HepG2 (cell line): ENCODE data around the gene TMBIM6. TPM values are rescaled to one million over a fixed set of nuclear protein-coding genes. Genes with fewer than 3 reads are reported as not detected.
A peak's percentile ranks its signal among the peaks of the same experiment; 100 is the strongest.

Experiments
- ATAC-seq: fragments of 200-7000 bp; cut with Tn5 transposase; 3 replicates; pipeline ENCODE4 v1.9.1; 2020; ENCODE audit warnings: mild to moderate bottlenecking, moderate library complexity
- BruUV-seq: library from RNA; stranded (reverse); fragments of 400-500 nt; replicated peaks from 2 replicates; lab custom pipeline; 2021; lab: Mats Ljungman, UMichigan
- CTCF ChIA-PET: fragments of 300-600 bp; formaldehyde crosslinking; extraction: SDS; loops from one replicate; lab custom pipeline; 2021; ENCODE audit warnings: low total read pairs, inconsistent platforms, low intra/inter-chr PET ratio; lab: Yijun Ruan, JAX
- POLR2A ChIA-PET: fragments of 350-600 bp; sonication (Branson Sonifier 250); formaldehyde crosslinking; loops from one replicate; lab custom pipeline; 2020; ENCODE audit warnings: antibody characterized with exemption, inconsistent platforms; lab: Yijun Ruan, JAX
- DNase-seq: peaks from one replicate; pipeline ENCODE4 v3.0.0-alpha.2; 2015; ENCODE audit warnings: low spot score
- FAIRE-seq: peaks from 3 replicates; lab custom pipeline; 2011; peaks lifted over from hg19 to GRCh38; lab: Jason Lieb, UNC
- H2AFZ ChIP-seq: one replicate; pipeline ENCODE4 v1.6.1; 2011; ENCODE audit warnings: low read length, inconsistent platforms
- H3K27ac ChIP-seq: fragments of 300-600 bp; 3 replicates; pipeline ENCODE4 v1.8.0; 2011; ENCODE audit warnings: mixed run types, mild to moderate bottlenecking, mixed read lengths, low read length, inconsistent platforms; ENCODE audit not compliant: insufficient read depth; ENCODE audit errors: extremely low read length
- H3K27me3 ChIP-seq, 2 experiments: fragments of 200-600 bp in 1 of 2; 2 replicates in 1 of 2; 3 replicates in 1 of 2; pipeline versions ENCODE4 v1.6.0 to v1.8.0; 2011; ENCODE audit warnings: low read length in 2 of 2, mild to moderate bottlenecking in 2 of 2, moderate library complexity in 2 of 2, inconsistent platforms in 1 of 2; ENCODE audit not compliant: insufficient read depth in 2 of 2, control insufficient read depth in 1 of 2
- H3K36me3 ChIP-seq, 2 experiments: fragments of 200-600 bp in 1 of 2; replicated peaks in 1 of 2; 2 replicates in 1 of 2; 3 replicates in 1 of 2; pipeline versions ENCODE4 v1.5.1 to v1.8.0; 2011; ENCODE audit warnings: low read length in 2 of 2, inconsistent platforms in 1 of 2; ENCODE audit not compliant: insufficient read depth in 2 of 2, control insufficient read depth in 1 of 2
- H3K4me1 ChIP-seq: 2 replicates; pipeline ENCODE4 v1.5.1; 2012; ENCODE audit warnings: low read length, inconsistent platforms; ENCODE audit not compliant: insufficient read depth
- H3K4me2 ChIP-seq: 2 replicates; pipeline ENCODE4 v1.6.0; 2011; ENCODE audit warnings: low read depth, low read length, inconsistent platforms
- H3K4me3 ChIP-seq, 3 experiments: fragments of 200-600 bp in 1 of 3; sonication (generic), shearing (Covaris generic) in 1 of 3; replicated peaks in 1 of 3; 2 replicates each; pipeline ENCODE4 v1.5.1; 2011 to 2016; ENCODE audit warnings: low read length in 3 of 3, inconsistent platforms in 2 of 3, low read depth in 2 of 3, mild to moderate bottlenecking in 2 of 3, control low read depth in 1 of 3, mixed read lengths in 1 of 3; ENCODE audit not compliant: insufficient read depth in 1 of 3
- H3K79me2 ChIP-seq: one replicate; pipeline ENCODE4 v1.6.1; 2011; ENCODE audit warnings: low read length, inconsistent platforms; ENCODE audit not compliant: insufficient read depth
- H3K9ac ChIP-seq: 2 replicates; pipeline ENCODE4 v1.6.0; 2011; ENCODE audit warnings: mild to moderate bottlenecking, low read depth, low read length, inconsistent platforms; ENCODE audit not compliant: insufficient read depth
- H3K9me3 ChIP-seq: 2 replicates; pipeline ENCODE4 v1.5.1; 2012; ENCODE audit warnings: mild to moderate bottlenecking, low read length
- H4K20me1 ChIP-seq: 2 replicates; pipeline ENCODE4 v1.6.0; 2011; ENCODE audit warnings: inconsistent platforms, mild to moderate bottlenecking, low read length, moderate library complexity; ENCODE audit not compliant: insufficient read depth
- CHD4 ChIP-seq: fragments of 200-600 bp; sonication (generic); IDR thresholded peaks from 2 replicates; pipeline ENCODE4 v1.7.0; 2017; ENCODE audit warnings: mild to moderate bottlenecking, low read length, borderline replicate concordance
- HNRNPL ChIP-seq: fragments of 200-400 bp; formaldehyde crosslinking; IDR thresholded peaks from 2 replicates; pipeline ENCODE4 v1.6.1; 2017; ENCODE audit warnings: mild to moderate bottlenecking, low read depth, low read length
- NFE2L2 ChIP-seq: fragments of 150-350 bp; IDR thresholded peaks from 2 replicates; pipeline ENCODE4 v1.6.1; 2014; ENCODE audit warnings: low read length
- NR2C2 ChIP-seq: sonication (generic); formaldehyde crosslinking; IDR thresholded peaks from 2 replicates; pipeline ENCODE4 v1.4.0; 2020; ENCODE audit warnings: missing genetic modification reagents, mild to moderate bottlenecking, moderate library complexity, borderline replicate concordance
- SNAPC2 ChIP-seq: sonication (generic); formaldehyde crosslinking; IDR thresholded peaks from 2 replicates; pipeline ENCODE4 v1.8.1; 2022; ENCODE audit warnings: mild to moderate bottlenecking, missing genetic modification reagents
- WGBS: methylation state at CpG from one replicate; pipeline ENCODE4 v1.1.6; 2017; ENCODE audit warnings: low lambda C conversion rate; 5-methylcytosine and 5-hydroxymethylcytosine counted together
- in situ Hi-C: cut with HindIII; loops from 2 replicates; pipeline ENCODE4 v1.10.0; 2017; ENCODE audit warnings: low pct_unique_long_range_greater_than_20kb; ENCODE audit not compliant: extremely low pct_ligation_motif_present
- intact Hi-C: fragments of 100-400 bp; cut with micrococcal nuclease; formaldehyde crosslinking; loops from one replicate; pipeline ENCODE4 v1.10.0; 2022; ENCODE audit not compliant: unreplicated experiment
- polyA plus RNA-seq, 8 experiments: library from polyadenylated mRNA; depleted of rRNA in 3 of 8; stranded (reverse) in 7 of 8; unstranded in 1 of 8; fragments of >200 nt; fragmentation: Illumina TruSeq in 4 of 8; extraction: Trizol in 4 of 8; gene quantifications; 2 replicates each; pipeline versions ENCODE4 v1.2.1 to v1.2.3, GENCODE V29; 2011 to 2016; ENCODE audit warnings: low read depth in 4 of 8, missing spikeins in 1 of 8, mixed read lengths in 1 of 8; ENCODE audit not compliant: insufficient read depth in 1 of 8
- total RNA-seq, 5 experiments: library from RNA; depleted of rRNA; stranded (reverse); fragments of >200 nt; fragmentation: Illumina TruSeq; extraction: Trizol; gene quantifications; 2 replicates each; pipeline ENCODE4 v1.2.3, GENCODE V29; 2016; ENCODE audit warnings: low read depth in 1 of 5
- TF ChIP-seq, protein P1 (sequence below): sonication (generic); formaldehyde crosslinking; IDR thresholded peaks from 2 replicates; pipeline ENCODE4 v1.5.1; 2020; ENCODE audit warnings: mild to moderate bottlenecking, missing genetic modification reagents, moderate library complexity
- TF ChIP-seq, protein P2 (sequence below): sonication (generic); formaldehyde crosslinking; IDR thresholded peaks from 2 replicates; pipeline ENCODE4 v1.9.0; 2022; ENCODE audit warnings: low read depth, missing genetic modification reagents

The TMBIM6 gene
- total and polyA plus RNA-seq, 2 of the 13 experiments (the other 11 are each of a cell fraction or from before 2014, with no cell fraction given), result 412 to 468 TPM

GRCh38 chr12:49800421-49801140, 59.2 kb downstream of the TMBIM6 start:
- intact Hi-C loops, result loop anchor here (5.0 kb wide), 1 partner anchor 533 kb away; the partner anchor contains the start of gene TUBA1C

More at GRCh38 chr12:49800421-49801140, 59.2 kb downstream of the TMBIM6 start:
- Histone ChIP-seq H3K27ac (peak overlapping the region; percentile 64), H3K4me1 (peaks cover 20% of the 10 kb centered on the region), H3K36me3 (peaks cover 23 to 71% of the 10 kb centered on the region in 2 experiments), H3K4me2 (0 out of 2 replicates have a peak overlapping the region, but pooled peaks have one; percentile 23), H3K4me3 (no peak overlapping the region), H3K79me2 (no peaks in the 10 kb centered on the region), H2AFZ (no peak overlapping the region), H4K20me1 (no peaks in the 10 kb centered on the region), H3K9me3 (no peaks in the 10 kb centered on the region), H3K27me3 (no peaks in the 10 kb centered on the region), H3K9ac (peak overlapping the region; percentile 31; the same call in 1 of the 2 replicates)
- no peak for TF ChIP-seq CHD4
- 0 out of 2 replicates have a peak, but pooled peaks have one; percentile 69 for TF ChIP-seq HNRNPL
- TF ChIP-seq SNAPC2 (CRISPR knock-in tag), result no peak
- TF ChIP-seq, protein P1, sequence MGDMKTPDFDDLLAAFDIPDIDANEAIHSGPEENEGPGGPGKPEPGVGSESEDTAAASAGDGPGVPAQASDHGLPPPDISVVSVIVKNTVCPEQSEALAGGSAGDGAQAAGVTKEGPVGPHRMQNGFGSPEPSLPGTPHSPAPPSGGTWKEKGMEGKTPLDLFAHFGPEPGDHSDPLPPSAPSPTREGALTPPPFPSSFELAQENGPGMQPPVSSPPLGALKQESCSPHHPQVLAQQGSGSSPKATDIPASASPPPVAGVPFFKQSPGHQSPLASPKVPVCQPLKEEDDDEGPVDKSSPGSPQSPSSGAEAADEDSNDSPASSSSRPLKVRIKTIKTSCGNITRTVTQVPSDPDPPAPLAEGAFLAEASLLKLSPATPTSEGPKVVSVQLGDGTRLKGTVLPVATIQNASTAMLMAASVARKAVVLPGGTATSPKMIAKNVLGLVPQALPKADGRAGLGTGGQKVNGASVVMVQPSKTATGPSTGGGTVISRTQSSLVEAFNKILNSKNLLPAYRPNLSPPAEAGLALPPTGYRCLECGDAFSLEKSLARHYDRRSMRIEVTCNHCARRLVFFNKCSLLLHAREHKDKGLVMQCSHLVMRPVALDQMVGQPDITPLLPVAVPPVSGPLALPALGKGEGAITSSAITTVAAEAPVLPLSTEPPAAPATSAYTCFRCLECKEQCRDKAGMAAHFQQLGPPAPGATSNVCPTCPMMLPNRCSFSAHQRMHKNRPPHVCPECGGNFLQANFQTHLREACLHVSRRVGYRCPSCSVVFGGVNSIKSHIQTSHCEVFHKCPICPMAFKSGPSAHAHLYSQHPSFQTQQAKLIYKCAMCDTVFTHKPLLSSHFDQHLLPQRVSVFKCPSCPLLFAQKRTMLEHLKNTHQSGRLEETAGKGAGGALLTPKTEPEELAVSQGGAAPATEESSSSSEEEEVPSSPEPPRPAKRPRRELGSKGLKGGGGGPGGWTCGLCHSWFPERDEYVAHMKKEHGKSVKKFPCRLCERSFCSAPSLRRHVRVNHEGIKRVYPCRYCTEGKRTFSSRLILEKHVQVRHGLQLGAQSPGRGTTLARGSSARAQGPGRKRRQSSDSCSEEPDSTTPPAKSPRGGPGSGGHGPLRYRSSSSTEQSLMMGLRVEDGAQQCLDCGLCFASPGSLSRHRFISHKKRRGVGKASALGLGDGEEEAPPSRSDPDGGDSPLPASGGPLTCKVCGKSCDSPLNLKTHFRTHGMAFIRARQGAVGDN (CRISPR knock-in tag), result 0 out of 2 replicates have a peak, but pooled peaks have one; percentile 9
- peak; percentile 53; the same call in 1 of the 2 replicates for TF ChIP-seq NFE2L2
- no peak for TF ChIP-seq NR2C2
- TF ChIP-seq, protein P2, sequence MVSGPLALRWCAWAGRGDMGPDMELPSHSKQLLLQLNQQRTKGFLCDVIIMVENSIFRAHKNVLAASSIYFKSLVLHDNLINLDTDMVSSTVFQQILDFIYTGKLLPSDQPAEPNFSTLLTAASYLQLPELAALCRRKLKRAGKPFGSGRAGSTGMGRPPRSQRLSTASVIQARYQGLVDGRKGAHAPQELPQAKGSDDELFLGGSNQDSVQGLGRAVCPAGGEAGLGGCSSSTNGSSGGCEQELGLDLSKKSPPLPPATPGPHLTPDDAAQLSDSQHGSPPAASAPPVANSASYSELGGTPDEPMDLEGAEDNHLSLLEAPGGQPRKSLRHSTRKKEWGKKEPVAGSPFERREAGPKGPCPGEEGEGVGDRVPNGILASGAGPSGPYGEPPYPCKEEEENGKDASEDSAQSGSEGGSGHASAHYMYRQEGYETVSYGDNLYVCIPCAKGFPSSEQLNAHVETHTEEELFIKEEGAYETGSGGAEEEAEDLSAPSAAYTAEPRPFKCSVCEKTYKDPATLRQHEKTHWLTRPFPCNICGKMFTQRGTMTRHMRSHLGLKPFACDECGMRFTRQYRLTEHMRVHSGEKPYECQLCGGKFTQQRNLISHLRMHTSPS (CRISPR knock-in tag), result peak; percentile 79; the same call in 1 of the 2 replicates
- in situ Hi-C loops, result no loop called here
- DNase-seq, result peak; percentile 26
- FAIRE-seq, result no peak
- peak; percentile 53 for ATAC-seq
- CTCF ChIA-PET, result no interaction called here
- WGBS, result 79% methylated on average over 8 of the region's 11 CpGs
- BruUV-seq, result TSS peak; percentile 11
- POLR2A ChIA-PET, result interaction anchor here (0.7 to 1.6 kb wide), 4 partner anchors 28 to 59 kb away, joined by 3 to 5 read pairs (median 3); partner anchors contain the start of genes BCDIN3D, NCKAP5L and TMBIM6
